WTC11 (cell line): ENCODE data around the gene WFS1.

Experiments used
- CREM ChIP-seq: sonication (generic); formaldehyde crosslinking; IDR thresholded peaks from 2 replicates; pipeline ENCODE4 v1.8.1; 2022; ENCODE audit warnings: mild to moderate bottlenecking, missing genetic modification reagents, moderate library complexity
- CTCF ChIP-seq: fragments of 200-600 bp; IDR thresholded peaks from 2 replicates; pipeline ENCODE4 v1.8.0; 2022; ENCODE audit warnings: antibody characterized with exemption
- MYBL2 ChIP-seq: sonication (generic); formaldehyde crosslinking; IDR thresholded peaks from 2 replicates; pipeline ENCODE4 v1.8.1; 2023; ENCODE audit warnings: mild to moderate bottlenecking, moderate library complexity, missing genetic modification reagents
- PRDM15 ChIP-seq: sonication (generic); formaldehyde crosslinking; IDR thresholded peaks from 2 replicates; pipeline ENCODE4 v1.8.0; 2022; ENCODE audit warnings: missing genetic modification reagents
- STAT6 ChIP-seq: sonication (generic); formaldehyde crosslinking; conservative IDR thresholded peaks from 2 replicates; pipeline ENCODE4 v1.8.1; 2023; ENCODE audit warnings: mild to moderate bottlenecking, low read depth, missing genetic modification reagents, moderate library complexity
- ZNF121 ChIP-seq: sonication (generic); formaldehyde crosslinking; IDR thresholded peaks from 2 replicates; pipeline ENCODE4 v1.8.0; 2023; ENCODE audit warnings: missing genetic modification reagents
- ZNF138 ChIP-seq: sonication (generic); formaldehyde crosslinking; conservative IDR thresholded peaks from 2 replicates; pipeline ENCODE4 v1.8.1; 2022; ENCODE audit warnings: mild to moderate bottlenecking, moderate library complexity, missing genetic modification reagents

- TF ChIP-seq ZNF138 (CRISPR knock-in tag): no peak
- no peak for TF ChIP-seq CREM (CRISPR knock-in tag)
- no peak for TF ChIP-seq MYBL2 (CRISPR knock-in tag)
- no peak for TF ChIP-seq ZNF121 (CRISPR knock-in tag)
- TF ChIP-seq PRDM15 (CRISPR knock-in tag): no peak
- no peak for TF ChIP-seq STAT6 (CRISPR knock-in tag)
- no peak for TF ChIP-seq CTCF
Measured at GRCh38 chr4:6347511-6348045, 77.9 kb downstream of the WFS1 start.
